Retinal pigment epithelial cell (primary cell): Measurements from ENCODE around the gene VPS35.

Source experiments
- DNase-seq: peaks from one replicate; pipeline ENCODE4 v3.0.0-alpha.2; 2010; ENCODE audit warnings: low read depth
- H3K4me3 ChIP-seq: 2 replicates; pipeline ENCODE4 v1.5.1; 2011; ENCODE audit warnings: mild to moderate bottlenecking, low read length, control low read depth, moderate library complexity
- TF ChIP-seq, protein P1 (sequence below): conservative IDR thresholded peaks from 2 replicates; pipeline ENCODE4 v1.5.1; 2011; ENCODE audit warnings: low read depth, low read length, control low read depth, inconsistent platforms

Gene VPS35

GRCh38 chr16:46730801-46731690 lies 42.1 kb upstream of the VPS35 start:
- DNase-seq: no peak
- TF ChIP-seq, protein P1, sequence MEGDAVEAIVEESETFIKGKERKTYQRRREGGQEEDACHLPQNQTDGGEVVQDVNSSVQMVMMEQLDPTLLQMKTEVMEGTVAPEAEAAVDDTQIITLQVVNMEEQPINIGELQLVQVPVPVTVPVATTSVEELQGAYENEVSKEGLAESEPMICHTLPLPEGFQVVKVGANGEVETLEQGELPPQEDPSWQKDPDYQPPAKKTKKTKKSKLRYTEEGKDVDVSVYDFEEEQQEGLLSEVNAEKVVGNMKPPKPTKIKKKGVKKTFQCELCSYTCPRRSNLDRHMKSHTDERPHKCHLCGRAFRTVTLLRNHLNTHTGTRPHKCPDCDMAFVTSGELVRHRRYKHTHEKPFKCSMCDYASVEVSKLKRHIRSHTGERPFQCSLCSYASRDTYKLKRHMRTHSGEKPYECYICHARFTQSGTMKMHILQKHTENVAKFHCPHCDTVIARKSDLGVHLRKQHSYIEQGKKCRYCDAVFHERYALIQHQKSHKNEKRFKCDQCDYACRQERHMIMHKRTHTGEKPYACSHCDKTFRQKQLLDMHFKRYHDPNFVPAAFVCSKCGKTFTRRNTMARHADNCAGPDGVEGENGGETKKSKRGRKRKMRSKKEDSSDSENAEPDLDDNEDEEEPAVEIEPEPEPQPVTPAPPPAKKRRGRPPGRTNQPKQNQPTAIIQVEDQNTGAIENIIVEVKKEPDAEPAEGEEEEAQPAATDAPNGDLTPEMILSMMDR: no peak
- no peak overlapping the region for H3K4me3 ChIP-seq

- TF ChIP-seq, protein P1: no peak
- DNase-seq: no peak
These were observed 41.1 kb upstream of the VPS35 start for GRCh38 chr16:46730126-46730525.

GRCh38 chr16:46729326-46729995 lies 40.5 kb upstream of the VPS35 start:
- TF ChIP-seq, protein P1: no peak
- H3K4me3 ChIP-seq: no peak overlapping the region
- no peak for DNase-seq

More at GRCh38 chr16:46730126-46730525, 41.1 kb upstream of the VPS35 start:
- no peak overlapping the region for H3K4me3 ChIP-seq

DNA sequence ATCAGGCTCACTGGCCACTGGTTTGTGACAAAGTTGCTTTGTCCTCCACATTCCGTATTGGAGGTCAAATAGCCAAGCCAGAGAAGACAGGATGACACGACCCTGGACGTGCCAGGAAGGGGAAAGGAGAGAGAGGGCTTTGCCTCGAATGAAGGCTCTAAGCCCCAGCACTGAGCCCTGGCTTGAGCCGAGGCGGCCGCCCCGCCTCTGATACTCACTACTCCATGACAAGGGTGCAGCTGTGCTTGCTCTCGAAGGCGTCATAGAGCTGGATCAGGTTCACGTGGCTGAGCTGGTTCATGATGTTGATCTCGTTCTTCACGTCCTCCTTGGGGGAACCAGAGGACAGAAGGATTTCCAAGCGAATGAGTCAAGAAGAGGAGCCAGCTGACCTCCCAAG lies 39.8 kb upstream of the VPS35 start:
- DNase-seq: no peak
- TF ChIP-seq, protein P1: no peak
- H3K4me3 ChIP-seq: no peak overlapping the region

GRCh38 chr16:46727630-46728029 lies 38.7 kb upstream of the VPS35 start:
- TF ChIP-seq, protein P1: no peak

GRCh38 chr16:46727184-46727583 lies 38.2 kb upstream of the VPS35 start:
- H3K4me3 ChIP-seq: no peak overlapping the region
- TF ChIP-seq, protein P1: no peak
- no peak for DNase-seq

More at GRCh38 chr16:46727630-46728029, 38.7 kb upstream of the VPS35 start:
- H3K4me3 ChIP-seq: no peak overlapping the region
- no peak for DNase-seq
